Measurements from ENCODE around the gene PREB.

DNA sequence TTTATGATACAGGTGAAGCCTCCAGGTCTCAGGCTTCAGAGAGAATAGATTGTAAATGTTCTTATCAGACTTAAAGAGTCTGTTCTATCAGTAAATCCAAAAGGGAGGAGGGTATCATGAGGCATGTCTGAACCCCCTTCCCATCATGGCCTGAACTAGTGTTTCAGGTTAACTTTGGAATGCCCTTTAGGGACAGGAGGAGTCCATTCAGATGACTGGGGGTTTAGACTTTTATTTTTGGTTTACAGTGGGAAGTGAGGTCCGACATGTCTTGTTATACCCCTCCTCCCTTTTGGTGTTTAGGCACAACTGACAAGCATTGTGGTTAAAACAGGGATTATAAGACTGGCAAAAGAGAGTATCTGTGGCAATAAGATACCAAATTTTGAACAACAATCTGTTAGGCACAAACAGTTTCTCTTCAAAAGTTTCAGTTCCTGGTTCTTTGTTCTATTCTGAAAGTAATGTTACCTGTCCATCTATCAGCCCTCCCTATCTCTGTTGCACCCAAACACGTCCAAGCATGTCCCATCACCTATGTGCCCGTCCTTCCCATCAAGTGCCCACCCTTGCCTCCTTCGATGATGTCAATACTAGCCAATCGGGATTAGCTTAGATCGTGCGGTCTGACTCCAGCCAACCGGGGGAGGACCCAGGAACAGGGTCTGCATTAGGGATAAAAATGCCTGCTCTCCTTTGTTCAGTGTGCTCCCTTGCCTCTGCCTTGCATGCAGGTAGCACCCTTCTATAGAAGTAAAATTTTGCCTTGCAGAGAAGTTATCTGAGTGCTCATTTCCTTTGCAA is 30.7 kb upstream of the PREB start:
- TF ChIP-seq CTCF (IDR thresholded peaks at IDR 0.05) (no peak), POLR2A (IDR thresholded peaks at IDR 0.05) (no peak)
